OCI-LY1 (cell line): ENCODE results near the gene IRF4.

Experiments
- H2AFZ ChIP-seq: fragments of 200-600 bp; sonication (generic), shearing (Covaris generic); 2 replicates; pipeline ENCODE4 v1.6.0; 2014; ENCODE audit warnings: antibody characterized with exemption, mild to moderate bottlenecking, low read length
- H3F3A ChIP-seq: fragments of 200-600 bp; sonication (generic), shearing (Covaris generic); 2 replicates; pipeline ENCODE4 v1.6.0; 2014; ENCODE audit warnings: mild to moderate bottlenecking, antibody characterized with exemption, low read length, moderate library complexity; ENCODE audit not compliant: insufficient read depth
- H3K27ac ChIP-seq: fragments of 200-600 bp; sonication (generic); 2 replicates; pipeline ENCODE4 v1.5.1; 2014; ENCODE audit warnings: low read length, mixed run types, mild to moderate bottlenecking, low read depth; ENCODE audit not compliant: poor library complexity, severe bottlenecking
- H3K27me3 ChIP-seq: fragments of 200-600 bp; sonication (generic); 2 replicates; pipeline ENCODE4 v1.6.0; 2014; ENCODE audit warnings: antibody characterized with exemption, mild to moderate bottlenecking, low read length, moderate library complexity; ENCODE audit not compliant: insufficient read depth
- H3K36me3 ChIP-seq: fragments of 200-600 bp; sonication (generic); 2 replicates; pipeline ENCODE4 v1.6.1; 2014; ENCODE audit warnings: mild to moderate bottlenecking, antibody characterized with exemption, low read length, moderate library complexity, mixed read lengths; ENCODE audit not compliant: insufficient read depth
- H3K4me1 ChIP-seq: fragments of 200-600 bp; sonication (generic); 2 replicates; pipeline ENCODE4 v1.5.1; 2014; ENCODE audit warnings: mild to moderate bottlenecking, low read length, moderate library complexity; ENCODE audit not compliant: insufficient read depth, severe bottlenecking
- H3K4me2 ChIP-seq: fragments of 200-600 bp; sonication (generic), shearing (Covaris generic); 2 replicates; pipeline ENCODE4 v1.6.1; 2014; ENCODE audit warnings: low read length
- H3K4me3 ChIP-seq: fragments of 200-600 bp; sonication (generic); 2 replicates; pipeline ENCODE4 v1.5.1; 2014; ENCODE audit warnings: low read length, low read depth, mild to moderate bottlenecking, mixed read lengths; ENCODE audit not compliant: poor library complexity, severe bottlenecking
- H3K79me2 ChIP-seq: fragments of 200-600 bp; shearing (Covaris generic); 2 replicates; pipeline ENCODE4 v1.6.1; 2016; ENCODE audit warnings: mixed run types, low read length, mixed read lengths; ENCODE audit not compliant: insufficient read depth
- H3K9ac ChIP-seq: fragments of 200-600 bp; sonication (generic), shearing (Covaris generic); 2 replicates; pipeline ENCODE4 v1.6.1; 2014; ENCODE audit warnings: mild to moderate bottlenecking, low read length, mixed read lengths
- H3K9me2 ChIP-seq: fragments of 200-600 bp; sonication (generic), shearing (Covaris generic); 2 replicates; pipeline ENCODE4 v1.6.1; 2014; ENCODE audit warnings: low read depth, mild to moderate bottlenecking, low read length, mixed read lengths
- H3K9me3 ChIP-seq: fragments of 200-600 bp; shearing (Covaris generic); 2 replicates; pipeline ENCODE4 v1.6.1; 2014; ENCODE audit warnings: low read length, mixed read lengths
- H4K20me1 ChIP-seq: fragments of 200-600 bp; sonication (generic), shearing (Covaris generic); 2 replicates; pipeline ENCODE4 v1.6.0; 2016; ENCODE audit warnings: mild to moderate bottlenecking, low read length; ENCODE audit not compliant: insufficient read depth
- EZH2 ChIP-seq: fragments of 200-600 bp; sonication (generic), shearing (Covaris generic); IDR thresholded peaks from 2 replicates; pipeline ENCODE4 v1.8.0; 2017; ENCODE audit warnings: borderline replicate concordance, mixed run types, mild to moderate bottlenecking, antibody characterized with exemption, low read length, moderate library complexity, mixed read lengths
- TF ChIP-seq, protein P1 (sequence below): fragments of 200-600 bp; sonication (generic), shearing (Covaris generic); IDR thresholded peaks from 2 replicates; pipeline ENCODE4 v1.5.1; 2017; ENCODE audit warnings: mild to moderate bottlenecking, antibody characterized with exemption, low read length, moderate library complexity, mixed read lengths

Gene IRF4

DNA sequence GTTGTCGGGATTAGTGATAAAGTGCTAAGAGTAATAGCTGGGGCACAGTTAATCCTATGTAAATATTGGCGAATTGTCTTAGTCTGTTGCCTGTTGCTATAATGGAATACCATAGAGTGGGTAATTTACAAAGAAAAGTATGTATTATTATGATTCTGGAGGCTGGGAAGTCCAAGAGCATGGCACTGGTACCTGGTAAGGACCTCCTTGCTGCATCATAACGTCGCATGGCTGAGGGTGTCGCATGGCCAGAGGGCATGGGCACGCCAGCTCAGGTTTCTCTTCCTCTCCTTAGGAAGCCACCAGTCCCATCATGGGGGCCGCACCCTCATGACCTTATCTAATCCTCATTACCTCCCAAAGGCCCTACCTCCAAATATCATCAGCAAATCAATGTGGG is 29.7 kb downstream of the IRF4 start:
- H3K4me3 ChIP-seq, result no peak overlapping the region
- no peaks in the 10 kb centered on the region for H3K36me3 ChIP-seq
- no peak for TF ChIP-seq EZH2
- TF ChIP-seq, protein P1, sequence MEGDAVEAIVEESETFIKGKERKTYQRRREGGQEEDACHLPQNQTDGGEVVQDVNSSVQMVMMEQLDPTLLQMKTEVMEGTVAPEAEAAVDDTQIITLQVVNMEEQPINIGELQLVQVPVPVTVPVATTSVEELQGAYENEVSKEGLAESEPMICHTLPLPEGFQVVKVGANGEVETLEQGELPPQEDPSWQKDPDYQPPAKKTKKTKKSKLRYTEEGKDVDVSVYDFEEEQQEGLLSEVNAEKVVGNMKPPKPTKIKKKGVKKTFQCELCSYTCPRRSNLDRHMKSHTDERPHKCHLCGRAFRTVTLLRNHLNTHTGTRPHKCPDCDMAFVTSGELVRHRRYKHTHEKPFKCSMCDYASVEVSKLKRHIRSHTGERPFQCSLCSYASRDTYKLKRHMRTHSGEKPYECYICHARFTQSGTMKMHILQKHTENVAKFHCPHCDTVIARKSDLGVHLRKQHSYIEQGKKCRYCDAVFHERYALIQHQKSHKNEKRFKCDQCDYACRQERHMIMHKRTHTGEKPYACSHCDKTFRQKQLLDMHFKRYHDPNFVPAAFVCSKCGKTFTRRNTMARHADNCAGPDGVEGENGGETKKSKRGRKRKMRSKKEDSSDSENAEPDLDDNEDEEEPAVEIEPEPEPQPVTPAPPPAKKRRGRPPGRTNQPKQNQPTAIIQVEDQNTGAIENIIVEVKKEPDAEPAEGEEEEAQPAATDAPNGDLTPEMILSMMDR, result no peak
- no peak overlapping the region for H2AFZ ChIP-seq
- no peaks in the 10 kb centered on the region for H3K9me2 ChIP-seq
- no peaks in the 10 kb centered on the region for H3K9me3 ChIP-seq
- no peak overlapping the region for H3K4me2 ChIP-seq
- H3K4me1 ChIP-seq, result no peaks in the 10 kb centered on the region
- H3F3A ChIP-seq, result no peaks in the 10 kb centered on the region
- no peak overlapping the region for H3K9ac ChIP-seq
- no peak overlapping the region for H3K27ac ChIP-seq
- H4K20me1 ChIP-seq, result no peaks in the 10 kb centered on the region
- H3K79me2 ChIP-seq, result no peaks in the 10 kb centered on the region
- no peaks in the 10 kb centered on the region; the same call in 1 of the 2 replicates for H3K27me3 ChIP-seq

DNA sequence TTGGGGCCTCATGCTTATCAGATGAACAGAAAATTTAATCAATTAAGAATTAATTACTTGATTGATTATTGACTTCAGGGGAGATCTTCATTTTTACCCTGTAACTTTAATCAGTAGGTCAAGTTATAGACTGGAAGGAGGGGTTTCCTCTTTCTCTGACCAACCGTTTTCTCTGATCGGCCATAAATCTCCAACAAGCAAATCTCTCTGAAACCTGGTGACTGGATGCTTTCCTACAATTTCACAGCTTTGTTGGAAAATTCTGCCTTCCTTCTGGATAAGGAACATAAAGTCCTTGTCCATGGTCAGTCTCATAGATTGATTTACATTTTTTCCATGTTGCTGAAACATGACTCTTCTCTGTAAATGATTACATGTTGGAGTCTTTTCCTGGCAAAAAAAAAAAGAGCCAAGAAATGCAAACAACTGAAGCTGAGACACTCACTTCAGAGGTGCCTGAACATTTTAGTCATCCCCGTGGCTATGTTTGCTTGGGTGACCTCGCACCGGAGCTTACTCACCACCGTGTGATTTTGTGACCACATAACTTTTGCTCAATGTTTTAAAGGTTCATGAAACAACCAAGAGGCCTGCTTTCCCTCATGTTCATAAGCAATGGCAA is 31.0 kb downstream of the IRF4 start:
- no peaks in the 10 kb centered on the region for H3K36me3 ChIP-seq
- H3K9ac ChIP-seq, result no peak overlapping the region
- H3K27me3 ChIP-seq, result no peaks in the 10 kb centered on the region; the same call in 1 of the 2 replicates
- H3K9me2 ChIP-seq, result no peaks in the 10 kb centered on the region
- H3K4me3 ChIP-seq, result no peak overlapping the region
- no peaks in the 10 kb centered on the region for H3K79me2 ChIP-seq
- H3K9me3 ChIP-seq, result no peaks in the 10 kb centered on the region
- no peaks in the 10 kb centered on the region for H3F3A ChIP-seq
- TF ChIP-seq, protein P1, result no peak
- no peak for TF ChIP-seq EZH2
- no peaks in the 10 kb centered on the region for H3K4me1 ChIP-seq
- H4K20me1 ChIP-seq, result no peaks in the 10 kb centered on the region
- H2AFZ ChIP-seq, result no peak overlapping the region
- no peak overlapping the region for H3K27ac ChIP-seq
- no peak overlapping the region for H3K4me2 ChIP-seq

DNA sequence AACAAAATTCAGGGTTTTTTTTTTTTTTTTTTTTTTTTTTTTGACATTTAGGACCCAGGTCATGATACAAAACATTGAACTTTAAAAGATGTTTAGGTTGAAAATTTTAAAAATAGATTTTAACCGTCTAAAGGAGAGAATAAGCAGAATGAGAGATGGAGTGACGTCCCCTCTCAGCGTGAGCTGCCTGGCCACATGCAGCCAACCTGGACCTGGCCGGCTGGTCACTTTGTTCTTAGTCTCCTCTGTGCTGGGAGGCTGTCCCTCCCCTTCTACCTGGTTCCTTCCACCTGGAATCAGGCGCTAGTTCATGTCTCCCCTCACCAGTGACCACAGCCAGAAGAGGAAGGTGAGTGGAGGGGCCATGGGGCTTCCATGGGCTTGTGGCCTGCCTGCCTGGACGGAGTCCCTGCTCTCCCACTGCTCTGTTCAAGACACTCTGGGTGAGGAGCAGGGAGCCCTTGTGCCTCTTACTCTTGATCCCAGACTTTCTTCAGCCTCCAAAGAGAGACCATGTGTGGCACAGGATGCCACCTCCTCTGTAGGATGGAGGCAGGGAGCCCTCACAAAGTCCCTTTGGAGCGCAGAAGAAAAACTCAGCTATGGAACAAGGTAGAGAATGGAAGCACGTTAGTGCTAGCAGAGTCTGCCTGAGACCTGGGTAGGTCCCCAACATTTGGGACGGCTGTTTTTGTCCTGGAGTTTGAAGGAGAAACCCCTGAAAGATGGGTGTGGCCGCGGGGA is 31.7 kb downstream of the IRF4 start:
- Histone ChIP-seq H3K36me3 (no peaks in the 10 kb centered on the region), H3K4me3 (no peak overlapping the region), H3K4me2 (no peak overlapping the region), H3K27me3 (no peaks in the 10 kb centered on the region; the same call in 1 of the 2 replicates), H3K79me2 (no peaks in the 10 kb centered on the region), H3K27ac (no peak overlapping the region), H3K4me1 (no peaks in the 10 kb centered on the region), H2AFZ (no peak overlapping the region), H3K9me3 (no peaks in the 10 kb centered on the region), H3F3A (no peaks in the 10 kb centered on the region), H3K9me2 (no peaks in the 10 kb centered on the region), H3K9ac (no peak overlapping the region), H4K20me1 (no peaks in the 10 kb centered on the region)
- TF ChIP-seq, protein P1, result no peak
- TF ChIP-seq EZH2, result no peak
